Ovary (tissue), 9 donors: ENCODE data around the gene SLC22A3. TPM values are rescaled to one million over a fixed set of nuclear protein-coding genes. Genes with fewer than 3 reads are reported as not detected.
A peak's percentile ranks its signal among the peaks of the same experiment; 100 is the strongest.

Experiments
- DNase-seq, 5 donors: peaks; one replicate each; pipeline ENCODE4 v3.0.0-alpha.2; 2019 to 2020
- H3K27ac ChIP-seq, 2 donors: fragments of 200-600 bp; one replicate each; pipeline versions ENCODE4 v1.5.1 to v1.8.0; 2019 to 2022
- H3K27me3 ChIP-seq: fragments of 200-600 bp; one replicate; pipeline ENCODE4 v1.8.0; 2022
- H3K36me3 ChIP-seq: fragments of 200-600 bp; sonication (generic); one replicate; pipeline ENCODE4 v1.5.1; 2019
- H3K4me1 ChIP-seq: one replicate; pipeline ENCODE4 v1.8.1; 2013; ENCODE audit warnings: mild to moderate bottlenecking, moderate library complexity; ENCODE audit not compliant: insufficient read depth
- H3K4me3 ChIP-seq: fragments of 200-600 bp; sonication (generic); one replicate; pipeline ENCODE4 v1.5.1; 2017
- H3K9me3 ChIP-seq, 2 donors: fragments of 200-600 bp in 1 of 2; sonication (generic) in 1 of 2; one replicate each; pipeline versions ENCODE4 v1.5.1 to v1.8.1; 2013 to 2019; ENCODE audit warnings: mild to moderate bottlenecking in 1 of 2, moderate library complexity in 1 of 2
- EP300 ChIP-seq: sonication (generic); formaldehyde crosslinking; IDR thresholded peaks from one replicate; pipeline ENCODE4 v1.6.1; 2017; ENCODE audit warnings: antibody characterized with exemption
- POLR2A ChIP-seq: fragments of 450-650 bp; IDR thresholded peaks from one replicate; pipeline ENCODE4 v1.6.1; 2017; ENCODE audit warnings: antibody characterized with exemption, mild to moderate bottlenecking, moderate library complexity
- WGBS, 3 donors: extraction: QIAGEN DNeasy Blood & Tissue Kit in 1 of 3; methylation state at CpG; one replicate each; pipeline versions ENCODE4 v1.1.5 to v1.1.7; 2013 to 2017; 5-methylcytosine and 5-hydroxymethylcytosine counted together
- intact Hi-C, 4 donors: fragments of 100-400 bp; cut with DNase I; formaldehyde crosslinking; loops; one replicate each; pipeline versions ENCODE4 v1.11.0 to v1.15.1; 2022 to 2023
- polyA plus RNA-seq, 2 donors: library from polyadenylated mRNA; stranded (reverse); fragments of 200-250 nt in 1 of 2; fragments of 350-450 nt in 1 of 2; fragmentation: Illumina TruSeq in 1 of 2; extraction: RNeasy Lipid Tissue Mini Kit (QIAGEN cat#74804) in 1 of 2; gene quantifications; one replicate each; pipeline ENCODE4 v1.2.3, GENCODE V29; 2013 to 2014
- total RNA-seq, 7 donors: library from RNA; depleted of rRNA in 2 of 7; stranded (reverse); fragments of >200 nt in 2 of 7; fragmentation: NEBNext Ultra II Directional in 3 of 7; extraction: Animal tissue kit (Norgen Biotek cat#: 25700) in 3 of 7; gene quantifications; one replicate each; pipeline versions ENCODE4 v1.1.0 to v1.2.4, GENCODE V29; 2016 to 2023
- TF ChIP-seq, protein P1 (sequence below), 3 donors: fragments of 450-650 bp in 2 of 3; fragments of 200-600 bp in 1 of 3; IDR thresholded peaks; one replicate each; pipeline versions ENCODE4 v1.5.1 to v1.8.0; 2016 to 2022; ENCODE audit warnings: antibody characterized with exemption in 3 of 3, mild to moderate bottlenecking in 1 of 3
- donor health status: DM: no; HTN: no; CAD: no; lungs with moderate emphysema.
- donor health status: DM: no; HTN: no; CAD: no.
- donor health status: Bipolar disorder and iron deficiency.
- donor health status: DM: yes; HTN: yes; CAD: no.
- donor health status: DM: no; HTN: no; CAD: no.
- donor health status: DM: yes; HTN: yes; CAD: no.

Gene SLC22A3
- total and polyA plus RNA-seq, 9 donors = 13.5 to 42.5 (median 30.5) TPM

DNA sequence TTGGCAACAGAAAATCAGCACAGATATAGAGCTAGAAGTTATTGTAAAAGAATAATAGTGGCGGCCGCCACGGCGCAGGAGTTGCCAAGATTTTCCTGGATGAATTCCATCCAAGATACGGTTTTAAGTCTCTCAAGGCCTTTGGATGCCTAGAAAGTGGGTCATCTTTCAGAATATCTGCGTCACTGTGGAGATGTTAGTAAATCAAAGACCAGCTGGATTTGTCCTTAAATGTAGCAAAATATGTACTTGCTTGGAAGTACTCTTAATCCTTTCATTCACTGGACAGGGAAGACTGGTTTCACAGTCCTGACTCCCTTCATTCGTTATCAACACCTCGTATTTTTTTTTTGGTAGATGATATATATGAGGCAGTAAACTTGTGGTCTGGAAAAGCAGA lies 83.0 kb downstream of the SLC22A3 start:
- TF ChIP-seq POLR2A (no peak), EP300 (peak; percentile 74)
- no peaks in the 10 kb centered on the region for H3K36me3 ChIP-seq
- H3K4me3 ChIP-seq = no peak overlapping the region
- H3K4me1 ChIP-seq = peaks cover 27% of the 10 kb centered on the region
- intact Hi-C loops = loop anchor here in 2 of 4 donors (5.0 to 10.0 kb wide), 2 partner anchors 76 to 84 kb away; partner anchors contain the start of gene SLC22A3 (in 1 of the 2)
- peak; percentile 78 to 91 (median 84) for DNase-seq
- H3K9me3 ChIP-seq = no peaks in the 10 kb centered on the region
- WGBS, 3 donors = 2 to 11% (median 3%) methylated on average over 8 of the region's 8 CpGs
- H3K27ac ChIP-seq = peak overlapping the region in 1 of 2 donors; percentile 86
- no peaks in the 10 kb centered on the region for H3K27me3 ChIP-seq

DNA sequence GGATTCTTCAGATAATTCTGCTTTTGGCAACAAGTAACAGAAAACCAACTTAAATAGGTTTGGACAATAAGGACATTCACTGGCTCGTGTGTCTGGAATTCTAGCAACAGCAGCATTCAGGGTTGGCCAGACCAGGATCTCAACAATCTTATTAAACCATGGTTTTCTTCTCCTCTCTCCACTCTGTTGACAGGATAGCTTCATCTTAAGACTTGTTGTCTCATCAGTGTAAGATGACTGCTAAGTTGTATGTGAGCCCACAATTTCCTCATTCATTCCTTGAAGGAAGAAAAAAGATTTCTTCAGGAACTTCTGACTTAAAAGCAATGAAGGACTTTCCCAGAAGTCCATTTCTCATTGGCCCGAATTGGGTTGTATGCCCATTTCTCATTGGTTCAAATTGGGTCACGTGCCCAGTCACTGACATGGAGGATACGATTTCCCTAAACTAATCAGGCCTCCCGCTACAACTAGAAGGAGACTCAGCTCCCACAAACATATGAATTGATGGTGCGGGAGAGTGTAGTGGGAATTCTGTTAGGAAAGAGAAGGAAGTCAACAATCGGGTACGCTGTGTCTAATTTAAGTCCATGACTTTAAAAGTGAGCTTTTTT lies 83.7 kb downstream of the SLC22A3 start:
- 61 to 81% (median 77%) methylated on average over 8 of the region's 8 CpGs for WGBS, 3 donors
- H3K36me3 ChIP-seq = no peaks in the 10 kb centered on the region
- TF ChIP-seq EP300 = no peak
- no peak for TF ChIP-seq POLR2A
- TF ChIP-seq, protein P1, sequence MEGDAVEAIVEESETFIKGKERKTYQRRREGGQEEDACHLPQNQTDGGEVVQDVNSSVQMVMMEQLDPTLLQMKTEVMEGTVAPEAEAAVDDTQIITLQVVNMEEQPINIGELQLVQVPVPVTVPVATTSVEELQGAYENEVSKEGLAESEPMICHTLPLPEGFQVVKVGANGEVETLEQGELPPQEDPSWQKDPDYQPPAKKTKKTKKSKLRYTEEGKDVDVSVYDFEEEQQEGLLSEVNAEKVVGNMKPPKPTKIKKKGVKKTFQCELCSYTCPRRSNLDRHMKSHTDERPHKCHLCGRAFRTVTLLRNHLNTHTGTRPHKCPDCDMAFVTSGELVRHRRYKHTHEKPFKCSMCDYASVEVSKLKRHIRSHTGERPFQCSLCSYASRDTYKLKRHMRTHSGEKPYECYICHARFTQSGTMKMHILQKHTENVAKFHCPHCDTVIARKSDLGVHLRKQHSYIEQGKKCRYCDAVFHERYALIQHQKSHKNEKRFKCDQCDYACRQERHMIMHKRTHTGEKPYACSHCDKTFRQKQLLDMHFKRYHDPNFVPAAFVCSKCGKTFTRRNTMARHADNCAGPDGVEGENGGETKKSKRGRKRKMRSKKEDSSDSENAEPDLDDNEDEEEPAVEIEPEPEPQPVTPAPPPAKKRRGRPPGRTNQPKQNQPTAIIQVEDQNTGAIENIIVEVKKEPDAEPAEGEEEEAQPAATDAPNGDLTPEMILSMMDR (IDR thresholded peaks at IDR 0.05) = no peak
- H3K9me3 ChIP-seq = no peaks in the 10 kb centered on the region
- no peak for DNase-seq
- no peak overlapping the region for H3K4me3 ChIP-seq
- intact Hi-C loops = loop anchor here in 2 of 4 donors (5.0 to 10.0 kb wide), 2 partner anchors 77 to 85 kb away; partner anchors contain the start of gene SLC22A3 (in 1 of the 2)
- no peaks in the 10 kb centered on the region for H3K27me3 ChIP-seq
- peak overlapping the region in 1 of 2 donors; percentile 86 for H3K27ac ChIP-seq
- peaks cover 22% of the 10 kb centered on the region for H3K4me1 ChIP-seq

DNA sequence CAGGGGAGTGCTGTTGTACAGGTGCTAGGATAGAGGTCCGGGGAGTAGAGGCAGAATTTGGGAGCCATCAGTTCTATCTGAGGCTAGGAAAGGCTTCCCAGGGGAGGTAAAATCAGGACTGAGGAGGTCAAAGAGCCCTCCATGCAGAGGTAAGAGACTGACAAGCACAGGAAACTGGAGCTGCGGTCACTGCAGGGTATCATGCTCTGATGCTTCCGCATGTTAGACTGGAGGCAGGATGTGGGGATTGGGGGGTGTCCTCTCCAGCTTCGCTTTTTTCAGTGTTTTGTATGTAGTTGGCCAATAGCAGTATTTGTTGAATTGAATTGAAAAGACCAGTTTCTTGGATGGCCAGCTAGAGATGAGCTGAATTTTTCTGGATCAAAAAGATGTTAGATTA lies 87.8 kb downstream of the SLC22A3 start:
- Histone ChIP-seq H3K27ac (no peak overlapping the region), H3K4me3 (no peak overlapping the region), H3K9me3 (no peaks in the 10 kb centered on the region), H3K27me3 (no peaks in the 10 kb centered on the region), H3K36me3 (no peaks in the 10 kb centered on the region), H3K4me1 (peaks cover 5% of the 10 kb centered on the region)
- 92 to 96% (median 95%) methylated on average over 4 of the region's 4 CpGs for WGBS, 3 donors
- intact Hi-C loops = loop anchor here in 1 of 4 donors (10.0 kb wide), 1 partner anchor 81 kb away; no protein-coding TSS in a partner anchor
- TF ChIP-seq, protein P1 (IDR thresholded peaks at IDR 0.05) = no peak
- TF ChIP-seq POLR2A = no peak
- no peak for TF ChIP-seq EP300
- DNase-seq = no peak

DNA sequence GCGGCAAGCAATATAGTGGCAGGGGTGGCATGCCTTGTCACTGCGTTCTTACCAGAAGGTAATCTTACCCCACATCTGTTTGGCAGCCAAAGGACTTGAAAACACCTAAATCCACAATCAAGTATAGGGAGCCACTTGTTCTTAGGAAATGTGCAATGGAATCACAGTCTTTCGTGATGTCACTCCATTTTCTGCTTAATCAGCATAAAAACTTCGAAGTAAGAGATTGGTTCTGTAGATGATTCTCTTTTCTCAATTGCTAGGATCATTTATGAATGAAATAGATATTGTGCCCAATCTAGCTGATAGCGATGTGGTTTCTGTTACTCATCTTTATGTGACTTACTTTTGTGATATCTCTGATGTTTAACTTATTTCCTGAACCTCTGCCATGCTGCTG lies 89.0 kb downstream of the SLC22A3 start:
- H3K36me3 ChIP-seq = no peaks in the 10 kb centered on the region
- WGBS, 3 donors = 88 to 98% (median 95%) methylated on average over 5 of the region's 5 CpGs
- no peaks in the 10 kb centered on the region for H3K27me3 ChIP-seq
- H3K27ac ChIP-seq = no peak overlapping the region
- no peak for DNase-seq
- no peak overlapping the region for H3K4me3 ChIP-seq
- intact Hi-C loops = loop anchor here in 1 of 4 donors (10.0 kb wide), 1 partner anchor 82 kb away; no protein-coding TSS in a partner anchor
- TF ChIP-seq, protein P1 (IDR thresholded peaks at IDR 0.05) = no peak
- TF ChIP-seq POLR2A (no peak), EP300 (no peak)
- H3K9me3 ChIP-seq = no peaks in the 10 kb centered on the region
- H3K4me1 ChIP-seq = no peaks in the 10 kb centered on the region

DNA sequence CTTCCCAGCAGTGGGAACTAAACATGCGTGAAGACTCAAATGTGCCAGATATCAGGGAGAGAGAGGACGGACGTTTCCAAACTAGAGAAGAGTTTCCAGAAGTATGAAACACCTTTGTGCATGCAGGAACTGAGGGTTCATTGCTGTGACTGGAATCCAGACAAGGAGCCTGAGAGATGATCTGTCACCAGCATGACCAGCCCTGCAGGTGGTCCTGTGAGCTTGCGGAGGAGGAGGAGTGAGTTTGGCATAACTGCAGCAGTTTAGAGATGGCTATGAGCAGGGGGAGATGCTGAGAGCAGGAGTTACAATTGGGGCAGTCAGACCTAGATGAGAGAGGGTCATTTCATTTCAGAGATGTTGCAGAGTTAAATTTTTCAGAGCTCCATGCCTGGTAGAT lies 89.6 kb downstream of the SLC22A3 start:
- no peak for TF ChIP-seq EP300
- DNase-seq = no peak
- Histone ChIP-seq H3K27ac (no peak overlapping the region), H3K27me3 (no peaks in the 10 kb centered on the region), H3K9me3 (no peaks in the 10 kb centered on the region), H3K4me1 (no peaks in the 10 kb centered on the region), H3K4me3 (no peak overlapping the region), H3K36me3 (no peaks in the 10 kb centered on the region)
- 84 to 87% (median 87%) methylated on average over 4 of the region's 4 CpGs for WGBS, 3 donors
- intact Hi-C loops = loop anchor here in 1 of 4 donors (10.0 kb wide), 1 partner anchor 83 kb away; no protein-coding TSS in a partner anchor
